PC-3 (cell line): Measurements from ENCODE around the gene CRADD.

ENCODE experiments used
- EZH2 ChIP-seq: fragments of 300-600 bp; sonication (generic); IDR thresholded peaks from one replicate; pipeline ENCODE4 v1.6.1; 2017; ENCODE audit warnings: antibody characterized with exemption, mild to moderate bottlenecking, low read length; ENCODE audit not compliant: unreplicated experiment
- EZH2phosphoT487 ChIP-seq: fragments of 300-600 bp; sonication (generic); IDR thresholded peaks from 2 replicates; pipeline ENCODE4 v1.6.1; 2018; ENCODE audit warnings: mild to moderate bottlenecking, antibody characterized with exemption, low read length, borderline replicate concordance
- TF ChIP-seq, protein P1 (sequence below): fragments of 300-600 bp; sonication (generic); conservative IDR thresholded peaks from 2 replicates; pipeline ENCODE4 v1.5.1; 2017; ENCODE audit warnings: antibody characterized with exemption, low read depth, mild to moderate bottlenecking, low read length

DNA sequence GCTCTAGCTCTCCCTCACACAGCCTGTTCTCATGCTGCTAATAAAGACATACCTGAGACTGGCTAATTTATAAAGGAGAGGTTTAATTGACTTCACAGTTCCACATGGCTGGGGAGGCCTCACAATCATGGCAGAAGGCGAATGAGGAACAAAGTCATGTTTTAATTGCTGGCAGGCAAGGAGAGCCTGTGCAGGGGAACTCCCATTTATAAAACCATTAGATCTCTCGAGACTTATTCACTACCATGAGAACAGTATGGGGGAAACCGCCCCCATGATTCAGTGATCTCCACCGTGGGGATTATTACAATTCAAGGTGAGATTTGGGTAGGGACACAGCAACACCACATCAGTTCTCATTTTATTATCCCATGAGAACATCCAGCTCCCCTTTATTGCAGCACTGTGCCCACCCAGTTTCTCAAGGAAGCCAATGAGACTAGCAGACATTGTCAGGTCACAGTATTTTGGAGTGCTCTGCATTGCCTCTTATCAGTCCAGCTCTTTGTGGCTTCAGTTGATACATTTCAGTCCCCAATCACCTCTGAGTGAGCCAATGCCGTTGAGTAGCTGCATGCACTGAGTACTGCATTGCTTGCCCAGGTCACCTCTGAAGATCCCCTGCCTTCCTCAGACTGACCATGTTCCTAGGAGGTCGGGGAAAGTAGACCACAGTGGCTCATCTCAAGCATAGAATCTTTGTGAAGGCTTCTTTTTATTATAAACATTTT lies 131.2 kb downstream of the CRADD start:
- TF ChIP-seq, protein P1, sequence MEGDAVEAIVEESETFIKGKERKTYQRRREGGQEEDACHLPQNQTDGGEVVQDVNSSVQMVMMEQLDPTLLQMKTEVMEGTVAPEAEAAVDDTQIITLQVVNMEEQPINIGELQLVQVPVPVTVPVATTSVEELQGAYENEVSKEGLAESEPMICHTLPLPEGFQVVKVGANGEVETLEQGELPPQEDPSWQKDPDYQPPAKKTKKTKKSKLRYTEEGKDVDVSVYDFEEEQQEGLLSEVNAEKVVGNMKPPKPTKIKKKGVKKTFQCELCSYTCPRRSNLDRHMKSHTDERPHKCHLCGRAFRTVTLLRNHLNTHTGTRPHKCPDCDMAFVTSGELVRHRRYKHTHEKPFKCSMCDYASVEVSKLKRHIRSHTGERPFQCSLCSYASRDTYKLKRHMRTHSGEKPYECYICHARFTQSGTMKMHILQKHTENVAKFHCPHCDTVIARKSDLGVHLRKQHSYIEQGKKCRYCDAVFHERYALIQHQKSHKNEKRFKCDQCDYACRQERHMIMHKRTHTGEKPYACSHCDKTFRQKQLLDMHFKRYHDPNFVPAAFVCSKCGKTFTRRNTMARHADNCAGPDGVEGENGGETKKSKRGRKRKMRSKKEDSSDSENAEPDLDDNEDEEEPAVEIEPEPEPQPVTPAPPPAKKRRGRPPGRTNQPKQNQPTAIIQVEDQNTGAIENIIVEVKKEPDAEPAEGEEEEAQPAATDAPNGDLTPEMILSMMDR: no peak
- TF ChIP-seq EZH2 (no peak), EZH2phosphoT487 (no peak)
